ENCODE results near the gene CCHCR1. TPM values are rescaled to one million over a fixed set of nuclear protein-coding genes. Genes with fewer than 3 reads are reported as not detected.

CCHCR1 gene
- total RNA-seq, 1 experiment from 2014 or later: 23.1 TPM

DNA sequence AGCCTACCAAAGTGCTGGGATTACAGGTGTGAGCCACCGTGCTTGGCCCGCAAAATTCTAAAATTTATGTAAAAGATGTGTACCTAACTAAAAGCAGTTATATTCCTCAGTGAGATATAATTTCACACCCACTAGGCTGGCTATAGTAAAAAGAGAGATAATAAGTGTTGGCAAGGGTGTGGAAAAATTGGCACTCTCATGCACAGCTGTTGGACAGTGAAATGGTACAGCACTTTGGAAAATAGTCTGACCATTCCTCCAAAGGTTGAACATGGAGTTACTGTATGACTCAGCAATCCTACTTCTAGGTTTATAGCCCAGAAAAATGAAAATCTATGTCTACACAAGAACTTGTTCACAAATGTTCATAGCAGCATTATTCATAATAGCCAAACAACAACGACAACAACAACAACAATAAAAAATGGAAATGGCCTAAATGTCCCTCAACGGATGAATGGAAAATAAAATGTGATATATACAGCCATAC is 59.1 kb downstream of the CCHCR1 start:
- Histone ChIP-seq H3K9ac (ENCODE audit: low read length) (no peak overlapping the region), H3K4me2 (ENCODE audit: low read depth, low read length, poor library complexity, severe bottlenecking) (no peak overlapping the region), H3K9me2 (replicated peaks; ENCODE audit: insufficient read depth, low read length) (no peaks in the 10 kb centered on the region), H3K79me2 (ENCODE audit: low read length) (no peaks in the 10 kb centered on the region), H3K4me3 (ENCODE audit: low read length) (no peak overlapping the region), H3K9me3 (ENCODE audit: low read length) (no peaks in the 10 kb centered on the region), H2AFZ (ENCODE audit: low read length) (no peak overlapping the region), H3K27ac (ENCODE audit: low read length) (no peak overlapping the region), H3K27me3 (ENCODE audit: low read length) (no peaks in the 10 kb centered on the region), H3K4me1 (ENCODE audit: low read length) (no peaks in the 10 kb centered on the region), H4K20me1 (ENCODE audit: insufficient read depth, low read depth, low read length) (no peaks in the 10 kb centered on the region), H3K36me3 (ENCODE audit: insufficient read depth, low read length) (no peaks in the 10 kb centered on the region)
- no peak for DNase-seq

DNA sequence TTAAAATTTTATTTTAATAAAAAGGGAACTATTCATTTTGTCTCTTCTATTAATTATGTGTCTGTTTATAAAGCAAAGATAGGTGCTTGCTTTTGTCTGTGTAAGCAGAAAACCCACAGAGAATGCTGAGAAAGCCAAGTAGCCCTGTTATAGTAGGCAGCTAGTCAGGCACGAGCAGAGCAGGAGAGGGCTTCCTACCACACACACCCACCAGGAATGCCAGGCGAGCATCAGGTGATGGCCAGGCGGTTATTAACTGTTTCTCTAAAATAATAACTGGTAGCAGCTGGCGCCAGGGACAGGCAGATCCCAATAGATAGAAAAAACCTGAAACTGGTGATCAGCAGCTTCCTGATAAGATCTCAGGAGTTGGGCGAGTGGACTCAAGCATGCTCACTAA is 60.9 kb downstream of the CCHCR1 start:
- H3K9me2 ChIP-seq (replicated peaks; ENCODE audit: insufficient read depth, low read length): no peaks in the 10 kb centered on the region
- H3K27ac ChIP-seq (ENCODE audit: low read length): no peak overlapping the region
- H3K79me2 ChIP-seq (ENCODE audit: low read length): no peaks in the 10 kb centered on the region
- H3K4me3 ChIP-seq (ENCODE audit: low read length): no peak overlapping the region
- no peaks in the 10 kb centered on the region for H3K27me3 ChIP-seq (ENCODE audit: low read length)
- H3K4me1 ChIP-seq (ENCODE audit: low read length): no peaks in the 10 kb centered on the region
- no peaks in the 10 kb centered on the region for H4K20me1 ChIP-seq (ENCODE audit: insufficient read depth, low read depth, low read length)
- H3K36me3 ChIP-seq (ENCODE audit: insufficient read depth, low read length): no peaks in the 10 kb centered on the region
- no peaks in the 10 kb centered on the region for H3K9me3 ChIP-seq (ENCODE audit: low read length)
- no peak overlapping the region for H3K4me2 ChIP-seq (ENCODE audit: low read depth, low read length, poor library complexity, severe bottlenecking)
- no peak for DNase-seq
- no peak overlapping the region for H2AFZ ChIP-seq (ENCODE audit: low read length)
- H3K9ac ChIP-seq (ENCODE audit: low read length): no peak overlapping the region

GRCh38 chr6:31096215-31096614 is 61.4 kb downstream of the CCHCR1 start:
- DNase-seq: no peak
- no peak overlapping the region for H3K27ac ChIP-seq (ENCODE audit: low read length)
- no peaks in the 10 kb centered on the region for H3K9me2 ChIP-seq (replicated peaks; ENCODE audit: insufficient read depth, low read length)
- H2AFZ ChIP-seq (ENCODE audit: low read length): no peak overlapping the region
- no peaks in the 10 kb centered on the region for H3K4me1 ChIP-seq (ENCODE audit: low read length)
- H3K79me2 ChIP-seq (ENCODE audit: low read length): no peaks in the 10 kb centered on the region
- no peaks in the 10 kb centered on the region for H3K27me3 ChIP-seq (ENCODE audit: low read length)
- no peaks in the 10 kb centered on the region for H3K9me3 ChIP-seq (ENCODE audit: low read length)
- no peaks in the 10 kb centered on the region for H3K36me3 ChIP-seq (ENCODE audit: insufficient read depth, low read length)
- H3K4me3 ChIP-seq (ENCODE audit: low read length): no peak overlapping the region
- no peak overlapping the region for H3K4me2 ChIP-seq (ENCODE audit: low read depth, low read length, poor library complexity, severe bottlenecking)
- H4K20me1 ChIP-seq (ENCODE audit: insufficient read depth, low read depth, low read length): no peaks in the 10 kb centered on the region
- H3K9ac ChIP-seq (ENCODE audit: low read length): no peak overlapping the region

GRCh38 chr6:31094389-31094881 is 63.2 kb downstream of the CCHCR1 start:
- Histone ChIP-seq H4K20me1 (ENCODE audit: insufficient read depth, low read depth, low read length) (no peaks in the 10 kb centered on the region), H3K79me2 (ENCODE audit: low read length) (no peaks in the 10 kb centered on the region), H3K4me1 (ENCODE audit: low read length) (no peaks in the 10 kb centered on the region), H3K27ac (ENCODE audit: low read length) (no peak overlapping the region), H3K36me3 (ENCODE audit: insufficient read depth, low read length) (no peaks in the 10 kb centered on the region), H3K27me3 (ENCODE audit: low read length) (no peaks in the 10 kb centered on the region), H3K9me2 (replicated peaks; ENCODE audit: insufficient read depth, low read length) (no peaks in the 10 kb centered on the region), H3K9ac (ENCODE audit: low read length) (no peak overlapping the region), H3K9me3 (ENCODE audit: low read length) (no peaks in the 10 kb centered on the region), H3K4me2 (ENCODE audit: low read depth, low read length, poor library complexity, severe bottlenecking) (no peak overlapping the region), H3K4me3 (ENCODE audit: low read length) (no peak overlapping the region), H2AFZ (ENCODE audit: low read length) (no peak overlapping the region)
- no peak for DNase-seq

- Histone ChIP-seq H3K9me2 (replicated peaks; ENCODE audit: insufficient read depth, low read length) (no peaks in the 10 kb centered on the region), H4K20me1 (ENCODE audit: insufficient read depth, low read depth, low read length) (no peaks in the 10 kb centered on the region), H3K27ac (ENCODE audit: low read length) (no peak overlapping the region), H3K9ac (ENCODE audit: low read length) (no peak overlapping the region), H3K9me3 (ENCODE audit: low read length) (no peaks in the 10 kb centered on the region), H3K4me2 (ENCODE audit: low read depth, low read length, poor library complexity, severe bottlenecking) (no peak overlapping the region), H3K79me2 (ENCODE audit: low read length) (no peaks in the 10 kb centered on the region), H3K36me3 (ENCODE audit: insufficient read depth, low read length) (no peaks in the 10 kb centered on the region), H3K27me3 (ENCODE audit: low read length) (no peaks in the 10 kb centered on the region), H2AFZ (ENCODE audit: low read length) (no peak overlapping the region), H3K4me3 (ENCODE audit: low read length) (no peak overlapping the region), H3K4me1 (ENCODE audit: low read length) (no peaks in the 10 kb centered on the region)
- no peak for DNase-seq
Measured at GRCh38 chr6:31092769-31093505, 64.7 kb downstream of the CCHCR1 start.

Small RNA genes within 50 kb of the gene (small RNA-seq; reads per million reads assigned to genes)
- gene POLR2LP1: not detected

Other genes starting within 250 kb of the CCHCR1 start
- gene GTF2H4, start 249.6 kb downstream of the CCHCR1 start, total RNA-seq (2014; rRNA removed; shearing (Covaris generic); ENCODE audit: low replicate concordance): 21.8 and 23.4 TPM in 2 replicates
- gene VARS2, start 243.6 kb downstream of the CCHCR1 start, total RNA-seq (2014; rRNA removed; shearing (Covaris generic); ENCODE audit: low replicate concordance): 42.3 and 50.2 TPM in 2 replicates
- gene SFTA2, start 225.6 kb downstream of the CCHCR1 start, total RNA-seq (2014; rRNA removed; shearing (Covaris generic); ENCODE audit: low replicate concordance): not detected in 2 replicates
- gene MUCL3, start 216.8 kb downstream of the CCHCR1 start, total RNA-seq (2014; rRNA removed; shearing (Covaris generic); ENCODE audit: low replicate concordance): not detected in 2 replicates
- not detected in 2 replicates for gene MUC21, start 174.1 kb downstream of the CCHCR1 start, total RNA-seq (2014; rRNA removed; shearing (Covaris generic); ENCODE audit: low replicate concordance)
- gene MUC22, start 147.3 kb downstream of the CCHCR1 start, total RNA-seq (2014; rRNA removed; shearing (Covaris generic); ENCODE audit: low replicate concordance): not detected in 2 replicates
- not detected in 2 replicates for gene C6orf15, start 45.2 kb downstream of the CCHCR1 start, total RNA-seq (2014; rRNA removed; shearing (Covaris generic); ENCODE audit: low replicate concordance)
- not detected in 2 replicates for gene PSORS1C1, start 43.0 kb downstream of the CCHCR1 start, total RNA-seq (2014; rRNA removed; shearing (Covaris generic); ENCODE audit: low replicate concordance)
- not detected in 2 replicates for gene CDSN, start 37.4 kb downstream of the CCHCR1 start, total RNA-seq (2014; rRNA removed; shearing (Covaris generic); ENCODE audit: low replicate concordance)
- gene PSORS1C2, start 18.7 kb downstream of the CCHCR1 start, total RNA-seq (2014; rRNA removed; shearing (Covaris generic); ENCODE audit: low replicate concordance): not detected in 2 replicates
- 13.9 and 20.4 TPM in 2 replicates for gene TCF19, start 787 bp upstream of the CCHCR1 start, total RNA-seq (2014; rRNA removed; shearing (Covaris generic); ENCODE audit: low replicate concordance)
- gene POU5F1, start 12.9 kb upstream of the CCHCR1 start, total RNA-seq (2014; rRNA removed; shearing (Covaris generic); ENCODE audit: low replicate concordance): not detected in 2 replicates
- 317 and 613 TPM in 2 replicates for gene HLA-C, start 114.3 kb upstream of the CCHCR1 start, total RNA-seq (2014; rRNA removed; shearing (Covaris generic); ENCODE audit: low replicate concordance)
- gene HLA-B, start 199.4 kb upstream of the CCHCR1 start, total RNA-seq (2014; rRNA removed; shearing (Covaris generic); ENCODE audit: low replicate concordance): 1,556 and 2,615 TPM in 2 replicates
- gene MICA, start 245.8 kb upstream of the CCHCR1 start, total RNA-seq (2014; rRNA removed; shearing (Covaris generic); ENCODE audit: low replicate concordance): not detected in 2 replicates

Data from Karpas-422 (cell line).